ENCODE measurements around the gene PSMA7. TPM values are rescaled to one million over a fixed set of nuclear protein-coding genes. Genes with fewer than 3 reads are reported as not detected.
A peak's percentile ranks its signal among the peaks of the same experiment; 100 is the strongest.

The PSMA7 gene
- total RNA-seq, 1 experiment from 2014 or later: 702 TPM

GRCh38 chr20:62158088-62158400 is 14.8 kb upstream of the PSMA7 start:
- H3K9me3 Mint-ChIP-seq (ENCODE audit: unreplicated experiment): peaks cover 5% of the 10 kb centered on the region

GRCh38 chr20:62157387-62158087 is 14.3 kb upstream of the PSMA7 start:
- ChIA-PET CTCF (interaction anchor here (1.2 kb wide), 1 partner anchor 146 kb away, joined by 5 read pairs; no protein-coding TSS in a partner anchor), POLR2A (no interaction called here)
- Mint-ChIP-seq H3K27ac (ENCODE audit: unreplicated experiment) (no peak overlapping the region), H3K27me3 (ENCODE audit: insufficient read depth, unreplicated experiment) (no peaks in the 10 kb centered on the region), H3K36me3 (ENCODE audit: insufficient read depth, unreplicated experiment) (peaks cover 69% of the 10 kb centered on the region), H3K9me3 (ENCODE audit: unreplicated experiment) (peaks cover 10% of the 10 kb centered on the region), H3K4me1 (ENCODE audit: low read depth, unreplicated experiment) (peaks cover 11% of the 10 kb centered on the region), H3K4me3 (ENCODE audit: unreplicated experiment) (no peak overlapping the region)
- H3K36me3 ChIP-seq (ENCODE audit: control insufficient read depth, insufficient read depth, low read length): peaks cover 5% of the 10 kb centered on the region; the same call in 1 of the 2 replicates
- H3K4me3 ChIP-seq (ENCODE audit: low read depth, low read length): no peak overlapping the region
- H3K27me3 ChIP-seq (replicated peaks; ENCODE audit: control insufficient read depth, insufficient read depth, low read length): no peaks in the 10 kb centered on the region
- DNase-seq: no peak
- TF ChIP-seq, protein P1, sequence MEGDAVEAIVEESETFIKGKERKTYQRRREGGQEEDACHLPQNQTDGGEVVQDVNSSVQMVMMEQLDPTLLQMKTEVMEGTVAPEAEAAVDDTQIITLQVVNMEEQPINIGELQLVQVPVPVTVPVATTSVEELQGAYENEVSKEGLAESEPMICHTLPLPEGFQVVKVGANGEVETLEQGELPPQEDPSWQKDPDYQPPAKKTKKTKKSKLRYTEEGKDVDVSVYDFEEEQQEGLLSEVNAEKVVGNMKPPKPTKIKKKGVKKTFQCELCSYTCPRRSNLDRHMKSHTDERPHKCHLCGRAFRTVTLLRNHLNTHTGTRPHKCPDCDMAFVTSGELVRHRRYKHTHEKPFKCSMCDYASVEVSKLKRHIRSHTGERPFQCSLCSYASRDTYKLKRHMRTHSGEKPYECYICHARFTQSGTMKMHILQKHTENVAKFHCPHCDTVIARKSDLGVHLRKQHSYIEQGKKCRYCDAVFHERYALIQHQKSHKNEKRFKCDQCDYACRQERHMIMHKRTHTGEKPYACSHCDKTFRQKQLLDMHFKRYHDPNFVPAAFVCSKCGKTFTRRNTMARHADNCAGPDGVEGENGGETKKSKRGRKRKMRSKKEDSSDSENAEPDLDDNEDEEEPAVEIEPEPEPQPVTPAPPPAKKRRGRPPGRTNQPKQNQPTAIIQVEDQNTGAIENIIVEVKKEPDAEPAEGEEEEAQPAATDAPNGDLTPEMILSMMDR (IDR thresholded peaks at IDR 0.05; ENCODE audit: insufficient read depth in 1 of 2, low read depth in 1 of 2, low read length in 1 of 2, severe bottlenecking in 1 of 2, unreplicated experiment in 1 of 2): no peak
- intact Hi-C loops (cut with micrococcal nuclease; ENCODE audit: unreplicated experiment): no loop called here
- BruUV-seq (replicated peaks): no TSS peak
- no peaks in the 10 kb centered on the region for H3K9me3 ChIP-seq
- peaks cover 24% of the 10 kb centered on the region for H3K4me1 ChIP-seq

More at GRCh38 chr20:62158088-62158400, 14.8 kb upstream of the PSMA7 start:
- H3K36me3 ChIP-seq (ENCODE audit: control insufficient read depth, insufficient read depth, low read length): peaks cover 8% of the 10 kb centered on the region
- no peak overlapping the region for H3K4me3 ChIP-seq (ENCODE audit: low read depth, low read length)
- H3K27ac Mint-ChIP-seq (ENCODE audit: unreplicated experiment): no peak overlapping the region
- TF ChIP-seq, protein P1 (IDR thresholded peaks at IDR 0.05; ENCODE audit: insufficient read depth in 1 of 2, low read depth in 1 of 2, low read length in 1 of 2, severe bottlenecking in 1 of 2, unreplicated experiment in 1 of 2): no peak
- DNase-seq: no peak
- H3K36me3 Mint-ChIP-seq (ENCODE audit: insufficient read depth, unreplicated experiment): peaks cover 69% of the 10 kb centered on the region
- no peak overlapping the region for H3K4me3 Mint-ChIP-seq (ENCODE audit: unreplicated experiment)
- H3K9me3 ChIP-seq: no peaks in the 10 kb centered on the region
- no peaks in the 10 kb centered on the region for H3K27me3 ChIP-seq (replicated peaks; ENCODE audit: control insufficient read depth, insufficient read depth, low read length)
- H3K27me3 Mint-ChIP-seq (ENCODE audit: insufficient read depth, unreplicated experiment): no peaks in the 10 kb centered on the region
- H3K4me1 ChIP-seq: peaks cover 24% of the 10 kb centered on the region
- ChIA-PET POLR2A (no interaction called here), CTCF (no interaction called here)
- BruUV-seq (replicated peaks): no TSS peak
- intact Hi-C loops (cut with micrococcal nuclease; ENCODE audit: unreplicated experiment): no loop called here
- peaks cover 11% of the 10 kb centered on the region for H3K4me1 Mint-ChIP-seq (ENCODE audit: low read depth, unreplicated experiment)

GRCh38 chr20:62156592-62157386 is 13.6 kb upstream of the PSMA7 start:
- peaks cover 69% of the 10 kb centered on the region for H3K36me3 Mint-ChIP-seq (ENCODE audit: insufficient read depth, unreplicated experiment)
- peaks cover 11% of the 10 kb centered on the region for H3K4me1 Mint-ChIP-seq (ENCODE audit: low read depth, unreplicated experiment)
- ChIA-PET CTCF (interaction anchor here (0.6 to 1.2 kb wide), 2 partner anchors 9 to 146 kb away, joined by 3 to 5 read pairs; no protein-coding TSS in a partner anchor), POLR2A (no interaction called here)
- no TSS peak for BruUV-seq (replicated peaks)
- Histone ChIP-seq H3K4me3 (ENCODE audit: low read depth, low read length) (no peak overlapping the region), H3K36me3 (ENCODE audit: control insufficient read depth, insufficient read depth, low read length) (peaks cover 4% of the 10 kb centered on the region; the same call in 1 of the 2 replicates), H3K4me1 (peaks cover 24% of the 10 kb centered on the region), H3K27me3 (replicated peaks; ENCODE audit: control insufficient read depth, insufficient read depth, low read length) (no peaks in the 10 kb centered on the region), H3K9me3 (no peaks in the 10 kb centered on the region)
- intact Hi-C loops (cut with micrococcal nuclease; ENCODE audit: unreplicated experiment): no loop called here
- H3K9me3 Mint-ChIP-seq (ENCODE audit: unreplicated experiment): peaks cover 12% of the 10 kb centered on the region
- H3K4me3 Mint-ChIP-seq (ENCODE audit: unreplicated experiment): no peak overlapping the region
- DNase-seq: peak; percentile 82 to 87
- no peak overlapping the region for H3K27ac Mint-ChIP-seq (ENCODE audit: unreplicated experiment)
- no peaks in the 10 kb centered on the region for H3K27me3 Mint-ChIP-seq (ENCODE audit: insufficient read depth, unreplicated experiment)
- TF ChIP-seq, protein P1 (IDR thresholded peaks at IDR 0.05; ENCODE audit: insufficient read depth in 1 of 2, low read depth in 1 of 2, low read length in 1 of 2, severe bottlenecking in 1 of 2, unreplicated experiment in 1 of 2): peak; percentile 65 to 80
